Heart left ventricle (tissue), 16 donors: ENCODE data around the gene LGR5. TPM values are rescaled to one million over a fixed set of nuclear protein-coding genes. Genes with fewer than 3 reads are reported as not detected.

Experiments used
- ATAC-seq, 4 donors: fragments of 200-7000 bp; cut with Tn5 transposase; one replicate each; pipeline ENCODE4 v1.9.1; 2020 to 2022; ENCODE audit warnings: moderate library complexity in 4 of 4, mild to moderate bottlenecking in 3 of 4, moderate number of reproducible peaks in 1 of 4
- DNase-seq, 5 donors: peaks; one replicate each; pipeline ENCODE4 v3.0.0-alpha.2; 2020
- H3K27ac ChIP-seq, 12 donors: fragments of 200-600 bp; sonication (generic) in 4 of 12; one replicate each; pipeline versions ENCODE4 v1.5.0 to v1.8.0; 2016 to 2022; ENCODE audit warnings: mild to moderate bottlenecking in 2 of 12
- H3K27me3 ChIP-seq, 9 donors: fragments of 200-600 bp; sonication (generic) in 2 of 9; one replicate each; pipeline versions ENCODE4 v1.5.1 to v1.8.0; 2016 to 2022; ENCODE audit warnings: mild to moderate bottlenecking in 3 of 9
- H3K36me3 ChIP-seq, 9 donors: fragments of 200-600 bp; sonication (generic) in 2 of 9; one replicate each; pipeline versions ENCODE4 v1.5.0 to v1.8.0; 2018 to 2022; ENCODE audit warnings: mild to moderate bottlenecking in 2 of 9
- H3K4me1 ChIP-seq, 12 donors: fragments of 200-600 bp; sonication (generic) in 4 of 12; one replicate each; pipeline versions ENCODE4 v1.5.0 to v1.8.0; 2016 to 2022; ENCODE audit warnings: mild to moderate bottlenecking in 3 of 12
- H3K4me3 ChIP-seq, 12 donors: fragments of 200-600 bp; sonication (generic) in 4 of 12; one replicate each; pipeline versions ENCODE4 v1.5.0 to v1.8.0; 2017 to 2022; ENCODE audit warnings: mild to moderate bottlenecking in 9 of 12, moderate library complexity in 4 of 12
- H3K9me3 ChIP-seq, 12 donors: fragments of 200-600 bp; sonication (generic) in 4 of 12; one replicate each; pipeline versions ENCODE4 v1.5.0 to v1.8.0; 2016 to 2022; ENCODE audit warnings: mild to moderate bottlenecking in 1 of 12
- POLR2A ChIP-seq, 2 donors: fragments of 450-650 bp; IDR thresholded peaks; one replicate each; pipeline ENCODE4 v1.6.1; 2017; ENCODE audit warnings: antibody characterized with exemption in 2 of 2, mild to moderate bottlenecking in 2 of 2, moderate library complexity in 2 of 2
- WGBS, 4 donors: extraction: QIAGEN DNeasy Blood & Tissue Kit in 2 of 4; methylation state at CpG; one replicate each; pipeline versions ENCODE4 v1.1.5 to v1.1.7; 2013 to 2018; 5-methylcytosine and 5-hydroxymethylcytosine counted together
- intact Hi-C, 10 donors: fragments of 100-400 bp; cut with DNase I; formaldehyde crosslinking; loops; one replicate each; pipeline versions ENCODE4 v1.11.1 to v1.14.2; 2022
- polyA plus RNA-seq, 2 donors: library from polyadenylated mRNA; stranded (reverse); fragments of 200-250 nt; gene quantifications; one replicate each; pipeline ENCODE4 v1.2.3, GENCODE V29; 2013
- total RNA-seq, 9 donors: library from RNA; depleted of rRNA in 2 of 9; stranded (reverse); fragments of >200 nt in 2 of 9; fragmentation: NEBNext Ultra II Directional in 3 of 9; extraction: Animal tissue kit (Norgen Biotek cat#: 25700) in 3 of 9; gene quantifications; one replicate each; pipeline versions ENCODE4 v1.1.0 to v1.2.4, GENCODE V29; 2016 to 2023
- TF ChIP-seq, protein P1 (sequence below), 12 donors: fragments of 200-600 bp; sonication (generic) in 4 of 12; IDR thresholded peaks; one replicate each; pipeline versions ENCODE4 v1.5.0 to v1.8.0; 2018 to 2022; ENCODE audit warnings: antibody characterized with exemption in 12 of 12, mild to moderate bottlenecking in 5 of 12
- donor health status: ischemic (EF 13 %, LVEDD 7.1; RV severe dilation, severe dysfunction).
- donor health status: healthy with polysubstance abuse.
- donor health status: DM: no; HTN: yes; CAD: no.
- donor health status: DM: no; HTN: no; CAD: no.
- donor health status: ischemic (EF 25% LVEDD 6.9; RV normal size, moderate dysfunction).
- donor health status: ischemic (EF 25% LVEDD 5.7; RV mildly dilated, moderate dysfunction).
- donor health status: healthy.
- donor health status: DM: yes; HTN: yes; CAD: no.
- donor health status: ischemic (EF 35%, LVEDD 5.7; RV mildly dilated, moderate dysfunction).
- donor health status: nonischemic (EF 11% LVEDD 7.7; RV severe dilation, severe dysfunction).
- donor health status: DM: yes; HTN: yes; CAD: no.
- donor health status: PGD.
- donor health status: ischemic (EF 29% LVEDD 5.4; RV normal size, mild dysfunction).
- donor health status: nonischemic (EF 23%, LVEDD 6.1; RV moderate dilation, normal function).

Gene LGR5
- total and polyA plus RNA-seq, 11 donors: 0.03 to 0.20 (median 0.13) TPM; not detected in 7

DNA sequence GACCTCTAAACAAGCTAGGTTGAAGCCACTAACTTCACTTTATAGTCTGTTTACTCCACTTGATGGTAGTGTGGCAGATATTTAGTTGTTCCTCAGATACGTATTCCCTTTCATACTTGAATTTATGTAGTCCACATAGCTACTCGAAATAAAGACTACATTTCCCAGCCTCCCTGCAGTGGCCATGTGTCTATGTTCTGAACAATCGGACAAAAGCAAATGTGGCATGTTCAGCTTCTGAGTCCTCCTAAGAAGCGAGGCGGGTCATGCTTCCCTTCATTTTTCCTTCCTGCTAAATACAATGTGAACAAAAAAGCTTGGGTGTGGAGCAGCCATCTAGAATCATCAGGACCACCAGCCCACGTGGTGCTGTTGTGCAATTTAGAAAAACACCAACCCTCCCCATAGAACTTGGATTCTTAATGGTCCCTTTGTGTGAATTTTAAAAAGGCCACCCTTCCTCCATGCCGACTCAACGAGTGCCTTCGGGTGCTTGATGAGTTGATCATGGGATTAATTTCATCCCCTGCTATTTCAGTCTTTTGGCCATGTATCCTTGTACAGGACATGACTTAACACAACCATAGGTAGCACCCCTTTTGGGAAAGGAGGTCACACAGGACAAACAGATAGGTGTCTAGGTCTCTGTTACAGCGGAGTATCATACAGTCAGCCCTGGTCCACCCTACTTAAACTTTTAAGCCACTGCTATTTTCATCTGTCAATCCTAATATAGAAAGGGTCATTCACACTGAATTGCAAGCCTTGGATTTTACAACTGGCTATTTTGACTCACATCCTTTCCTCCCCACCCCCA lies 163.4 kb downstream of the LGR5 start:
- 64 to 77% (median 71%) methylated on average over 10 of the region's 10 CpGs for WGBS, 4 donors
- intact Hi-C loops: no loop called here

DNA sequence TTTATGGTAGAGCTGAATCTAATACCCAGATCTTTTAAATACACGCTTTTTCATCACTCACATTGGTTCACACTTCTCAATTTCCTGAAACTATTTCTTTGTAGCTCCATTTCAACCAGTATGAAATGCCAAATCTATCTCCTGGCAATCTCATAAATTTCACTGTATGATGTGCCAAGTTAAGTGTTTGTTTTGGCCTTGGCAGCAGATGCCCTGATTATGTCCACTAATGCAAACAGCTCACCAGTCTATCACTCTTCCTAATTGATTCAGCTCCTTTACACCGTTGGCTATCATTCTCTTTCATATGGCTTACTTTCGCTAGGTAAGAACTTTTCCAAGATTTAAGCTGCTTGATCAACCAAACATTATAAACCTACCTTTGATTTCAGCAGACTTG lies 165.4 kb downstream of the LGR5 start:
- ATAC-seq (no peak), DNase-seq (no peak)
- no peak for TF ChIP-seq POLR2A (IDR thresholded peaks at IDR 0.05)
- TF ChIP-seq, protein P1, sequence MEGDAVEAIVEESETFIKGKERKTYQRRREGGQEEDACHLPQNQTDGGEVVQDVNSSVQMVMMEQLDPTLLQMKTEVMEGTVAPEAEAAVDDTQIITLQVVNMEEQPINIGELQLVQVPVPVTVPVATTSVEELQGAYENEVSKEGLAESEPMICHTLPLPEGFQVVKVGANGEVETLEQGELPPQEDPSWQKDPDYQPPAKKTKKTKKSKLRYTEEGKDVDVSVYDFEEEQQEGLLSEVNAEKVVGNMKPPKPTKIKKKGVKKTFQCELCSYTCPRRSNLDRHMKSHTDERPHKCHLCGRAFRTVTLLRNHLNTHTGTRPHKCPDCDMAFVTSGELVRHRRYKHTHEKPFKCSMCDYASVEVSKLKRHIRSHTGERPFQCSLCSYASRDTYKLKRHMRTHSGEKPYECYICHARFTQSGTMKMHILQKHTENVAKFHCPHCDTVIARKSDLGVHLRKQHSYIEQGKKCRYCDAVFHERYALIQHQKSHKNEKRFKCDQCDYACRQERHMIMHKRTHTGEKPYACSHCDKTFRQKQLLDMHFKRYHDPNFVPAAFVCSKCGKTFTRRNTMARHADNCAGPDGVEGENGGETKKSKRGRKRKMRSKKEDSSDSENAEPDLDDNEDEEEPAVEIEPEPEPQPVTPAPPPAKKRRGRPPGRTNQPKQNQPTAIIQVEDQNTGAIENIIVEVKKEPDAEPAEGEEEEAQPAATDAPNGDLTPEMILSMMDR (IDR thresholded peaks at IDR 0.05): no peak
- H3K4me3 ChIP-seq: no peak overlapping the region
- H3K4me1 ChIP-seq: peaks cover 0 to 7% (median 0%) of the 10 kb centered on the region in 12 donors
- 87 to 92% (median 90%) methylated on average over 3 of the region's 3 CpGs for WGBS, 4 donors
- no peak overlapping the region for H3K27ac ChIP-seq
- H3K9me3 ChIP-seq: no peaks in the 10 kb centered on the region
- intact Hi-C loops: no loop called here
- H3K36me3 ChIP-seq: peaks cover 0 to 51% (median 41%) of the 10 kb centered on the region in 9 donors
- H3K27me3 ChIP-seq: no peaks in the 10 kb centered on the region

More for the DNA sequence above, 163.4 kb downstream of the LGR5 start:
- TF ChIP-seq POLR2A (IDR thresholded peaks at IDR 0.05): no peak
- TF ChIP-seq, protein P1 (IDR thresholded peaks at IDR 0.05): no peak
- Histone ChIP-seq H3K36me3 (peaks cover 0 to 30% (median 20%) of the 10 kb centered on the region in 9 donors), H3K4me3 (no peak overlapping the region), H3K27ac (no peak overlapping the region), H3K27me3 (no peaks in the 10 kb centered on the region), H3K4me1 (peaks cover 0 to 7% (median 0%) of the 10 kb centered on the region in 12 donors), H3K9me3 (no peaks in the 10 kb centered on the region)
- DNase-seq (no peak), ATAC-seq (peak in 3 of 4 donors; percentile 26 to 42 (median 41))

DNA sequence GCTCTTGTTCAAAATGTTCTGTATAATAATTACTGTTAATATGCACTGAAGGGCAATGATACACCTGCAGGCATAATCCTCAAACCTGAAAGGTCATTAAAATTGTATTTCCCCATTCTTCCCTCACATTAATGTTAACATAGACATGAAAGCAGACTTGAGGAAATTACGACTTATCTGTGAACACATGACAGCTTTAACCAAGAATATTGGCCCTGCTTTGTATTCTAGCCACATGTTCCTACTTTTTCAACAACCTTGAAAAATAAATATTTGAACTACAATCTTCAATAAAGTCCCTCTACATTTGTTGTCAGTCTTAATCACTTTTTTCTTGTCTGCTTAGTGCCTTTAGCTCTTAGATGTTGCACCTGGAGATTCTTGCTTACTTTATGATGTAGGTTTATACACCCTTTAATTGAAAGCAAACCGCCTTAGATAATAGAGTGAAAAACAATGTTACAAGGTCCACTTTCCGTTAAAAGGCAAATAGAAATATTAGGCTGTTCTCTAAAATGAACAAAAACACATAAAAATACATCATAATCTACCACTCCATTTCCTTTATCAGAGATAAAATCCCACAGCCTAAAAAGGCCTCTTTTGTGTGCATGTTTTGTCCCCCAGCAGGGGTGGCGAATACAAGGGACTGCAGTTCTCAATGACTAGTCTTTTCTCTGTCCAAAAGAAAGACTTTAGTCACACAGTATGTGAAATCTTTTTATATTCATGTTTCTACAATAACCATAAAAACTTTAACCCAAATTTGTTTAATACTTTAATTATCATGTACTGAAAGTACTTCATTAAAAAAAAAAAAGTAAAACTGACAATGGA lies 168.1 kb downstream of the LGR5 start:
- no peaks in the 10 kb centered on the region for H3K9me3 ChIP-seq
- peaks cover 0 to 77% (median 67%) of the 10 kb centered on the region in 9 donors for H3K36me3 ChIP-seq
- H3K27me3 ChIP-seq: no peaks in the 10 kb centered on the region
- no peak overlapping the region for H3K27ac ChIP-seq
- intact Hi-C loops: no loop called here
- no peak for TF ChIP-seq POLR2A (IDR thresholded peaks at IDR 0.05)
- TF ChIP-seq, protein P1 (IDR thresholded peaks at IDR 0.05): no peak
- H3K4me1 ChIP-seq: peaks cover 0 to 9% (median 0%) of the 10 kb centered on the region in 12 donors
- no peak for DNase-seq
- 92 to 96% (median 94%) methylated on average over 4 of the region's 4 CpGs for WGBS, 4 donors
- no peak overlapping the region for H3K4me3 ChIP-seq
- no peak for ATAC-seq
